Fibroblast of mammary gland (primary cell): ENCODE results near the gene GREM2.

Source experiments
- DNase-seq: peaks from one replicate; pipeline ENCODE4 v3.0.0-alpha.2; 2010; ENCODE audit warnings: low read depth
- H3K4me3 ChIP-seq: 2 replicates; pipeline ENCODE4 v1.5.1; 2011; ENCODE audit warnings: low read depth, mild to moderate bottlenecking, low read length, moderate library complexity; ENCODE audit not compliant: control insufficient read depth
- TF ChIP-seq, protein P1 (sequence below): conservative IDR thresholded peaks from 2 replicates; pipeline ENCODE4 v1.5.1; 2011; ENCODE audit warnings: low read depth, low read length, inconsistent platforms; ENCODE audit not compliant: control insufficient read depth, insufficient read depth

GREM2 gene

DNA sequence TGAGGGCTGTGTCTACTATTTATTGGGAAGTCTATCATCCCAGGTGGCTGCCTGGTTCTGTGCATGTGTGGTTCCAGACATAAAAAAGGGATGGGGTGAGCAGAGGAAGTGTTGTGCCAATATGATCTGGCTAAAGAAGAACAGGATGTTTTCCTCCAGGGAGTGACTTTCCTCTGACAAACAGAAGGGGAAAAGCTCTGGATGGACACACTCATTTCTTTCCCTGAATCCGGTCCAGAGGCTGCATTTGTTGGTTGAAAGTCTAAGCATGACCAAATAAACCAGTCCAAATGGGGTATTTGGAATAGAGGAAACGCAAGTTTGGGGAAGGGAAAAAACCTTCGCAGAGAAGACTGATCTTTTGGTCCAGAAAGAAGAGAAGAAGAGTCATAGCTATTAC, 12.7 kb downstream of the GREM2 start:
- TF ChIP-seq, protein P1, sequence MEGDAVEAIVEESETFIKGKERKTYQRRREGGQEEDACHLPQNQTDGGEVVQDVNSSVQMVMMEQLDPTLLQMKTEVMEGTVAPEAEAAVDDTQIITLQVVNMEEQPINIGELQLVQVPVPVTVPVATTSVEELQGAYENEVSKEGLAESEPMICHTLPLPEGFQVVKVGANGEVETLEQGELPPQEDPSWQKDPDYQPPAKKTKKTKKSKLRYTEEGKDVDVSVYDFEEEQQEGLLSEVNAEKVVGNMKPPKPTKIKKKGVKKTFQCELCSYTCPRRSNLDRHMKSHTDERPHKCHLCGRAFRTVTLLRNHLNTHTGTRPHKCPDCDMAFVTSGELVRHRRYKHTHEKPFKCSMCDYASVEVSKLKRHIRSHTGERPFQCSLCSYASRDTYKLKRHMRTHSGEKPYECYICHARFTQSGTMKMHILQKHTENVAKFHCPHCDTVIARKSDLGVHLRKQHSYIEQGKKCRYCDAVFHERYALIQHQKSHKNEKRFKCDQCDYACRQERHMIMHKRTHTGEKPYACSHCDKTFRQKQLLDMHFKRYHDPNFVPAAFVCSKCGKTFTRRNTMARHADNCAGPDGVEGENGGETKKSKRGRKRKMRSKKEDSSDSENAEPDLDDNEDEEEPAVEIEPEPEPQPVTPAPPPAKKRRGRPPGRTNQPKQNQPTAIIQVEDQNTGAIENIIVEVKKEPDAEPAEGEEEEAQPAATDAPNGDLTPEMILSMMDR: no peak
- H3K4me3 ChIP-seq: no peak overlapping the region
- DNase-seq: no peak

DNA sequence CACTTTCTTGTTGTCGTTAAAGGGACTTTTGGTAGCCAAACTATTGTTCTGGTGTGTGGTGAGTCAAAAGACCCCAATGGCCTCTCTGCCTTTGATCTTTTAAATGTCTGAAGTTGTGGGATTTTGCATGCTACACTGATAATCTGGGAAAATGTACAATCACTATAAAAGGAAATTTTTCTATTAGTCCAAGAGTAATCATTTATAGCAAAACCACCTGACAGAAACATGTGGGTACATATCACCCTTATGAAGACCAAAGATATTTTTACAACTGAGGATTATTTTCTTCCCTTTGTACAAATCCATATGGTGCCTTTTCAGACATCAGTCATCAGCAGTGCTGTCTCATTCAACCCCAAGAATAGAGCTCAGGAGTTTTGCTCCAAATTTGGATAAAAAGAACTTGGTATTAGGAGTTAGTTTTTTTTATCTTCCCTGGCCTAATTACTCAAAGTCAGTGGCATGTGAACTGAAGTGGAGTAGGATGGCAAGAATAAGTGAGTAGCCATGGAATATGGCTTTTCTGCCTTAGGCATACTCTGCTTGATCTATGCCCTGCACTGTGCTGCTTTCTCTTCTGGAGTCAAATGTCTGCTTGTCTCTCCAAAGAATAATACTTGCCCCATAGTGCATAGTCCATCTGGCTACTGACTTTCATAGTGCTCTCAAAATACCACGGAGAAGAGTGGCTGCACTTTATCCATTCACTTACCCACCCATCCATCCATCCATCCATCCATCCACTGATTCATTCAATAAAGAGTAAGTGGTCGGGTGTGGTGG, 13.5 kb downstream of the GREM2 start:
- TF ChIP-seq, protein P1: no peak
- no peak for DNase-seq
- no peak overlapping the region for H3K4me3 ChIP-seq

DNA sequence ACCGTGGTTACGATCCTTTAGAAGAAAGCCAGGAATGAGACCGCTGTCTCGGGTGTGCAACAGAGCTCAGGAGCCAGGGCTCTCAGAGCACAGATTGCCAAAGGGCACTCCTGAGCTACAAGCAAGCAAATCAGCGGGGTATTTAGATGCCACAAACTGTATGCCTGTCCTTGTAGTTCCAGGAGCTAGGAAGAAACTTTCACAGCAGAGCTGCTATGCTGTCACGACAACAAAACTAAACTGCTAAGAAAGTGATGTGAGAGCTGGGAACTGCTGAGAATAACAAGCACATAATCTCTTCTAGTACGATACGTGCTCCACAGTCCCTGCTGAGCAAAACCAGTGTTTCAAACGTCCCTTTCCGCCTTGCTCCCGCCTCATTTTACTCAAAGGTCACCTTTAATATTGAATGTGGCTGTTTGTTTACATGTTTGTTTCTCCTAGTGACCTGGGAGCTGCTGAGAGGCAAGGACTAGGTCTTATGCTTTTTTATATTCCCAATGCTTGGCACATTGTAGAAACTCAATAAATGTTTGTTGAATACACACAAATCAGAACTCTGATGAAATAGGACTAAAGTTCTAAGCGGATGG, 14.7 kb downstream of the GREM2 start:
- TF ChIP-seq, protein P1: no peak
- peak overlapping the region; percentile 25 for H3K4me3 ChIP-seq
- DNase-seq: peak; percentile 22

DNA sequence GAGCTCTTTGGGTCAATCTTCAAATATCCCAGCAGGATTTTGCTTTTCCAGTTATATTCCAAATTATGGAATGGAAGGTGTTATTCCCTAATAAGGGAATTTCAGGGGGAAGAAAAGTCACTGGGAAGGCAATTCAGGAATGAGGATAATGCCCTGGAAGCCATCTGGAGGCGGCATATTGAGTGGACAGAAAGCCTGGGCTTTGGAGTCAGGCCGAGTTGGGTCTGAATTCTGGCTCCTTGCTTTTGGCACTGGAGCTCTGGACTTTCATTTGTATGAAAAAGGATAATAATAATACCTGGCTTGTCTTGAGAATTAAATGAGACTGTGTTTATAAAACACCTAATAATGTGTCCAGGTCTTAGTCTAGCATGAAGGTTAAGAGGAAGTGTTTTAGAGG, 16.5 kb downstream of the GREM2 start:
- no peak overlapping the region for H3K4me3 ChIP-seq
- TF ChIP-seq, protein P1: no peak
- no peak for DNase-seq

DNA sequence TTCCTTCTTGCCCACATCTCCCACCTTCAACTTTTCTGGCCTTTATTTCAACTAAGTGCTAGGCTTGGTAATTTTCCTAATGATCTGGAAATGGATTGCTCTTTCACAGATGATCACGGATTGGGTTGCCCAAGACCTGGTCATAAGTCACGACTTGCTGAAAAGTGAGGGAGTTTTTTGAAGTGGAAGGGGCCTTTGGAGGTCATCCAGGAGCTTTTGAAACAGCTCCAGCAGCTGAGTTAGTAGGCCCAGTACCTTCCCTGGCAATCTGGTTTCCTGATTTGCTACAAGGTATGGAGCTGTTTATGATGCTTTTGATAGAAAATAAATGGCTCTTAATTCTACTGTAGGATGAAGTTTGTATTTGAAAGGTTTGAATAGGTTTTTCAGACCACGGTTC, 20.4 kb downstream of the GREM2 start:
- peak; percentile 38 for DNase-seq
- H3K4me3 ChIP-seq: no peak overlapping the region

DNA sequence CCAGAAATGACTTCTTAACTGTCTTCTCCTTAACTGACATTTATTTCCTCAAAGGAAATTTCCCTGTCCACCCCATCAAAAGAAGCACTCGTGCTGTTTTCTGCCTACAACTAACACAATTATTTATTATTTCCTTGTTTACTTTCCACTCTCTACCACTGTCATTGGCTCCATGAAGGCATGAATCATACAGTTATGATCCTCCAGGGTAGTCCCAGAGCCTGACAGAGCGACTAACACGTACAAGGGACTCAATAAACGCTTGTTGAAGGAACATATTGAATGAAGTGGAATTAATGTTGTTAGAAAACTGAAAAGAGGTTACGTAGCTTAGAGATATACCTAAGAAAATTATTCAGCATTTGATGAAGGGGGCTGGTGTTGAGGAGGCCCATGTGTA, 20.9 kb downstream of the GREM2 start:
- no peak for DNase-seq
- H3K4me3 ChIP-seq: no peak overlapping the region
- TF ChIP-seq, protein P1: no peak

More for the DNA sequence above, 20.4 kb downstream of the GREM2 start:
- TF ChIP-seq, protein P1: no peak
